VCaP (cell line): ENCODE results near the gene DACH2.

ENCODE experiments used
- H3K27ac ChIP-seq: fragments of 450-650 bp; 2 replicates; pipeline ENCODE4 v1.5.1; 2017
- CTCF ChIP-seq: fragments of 450-650 bp; conservative IDR thresholded peaks from 2 replicates; pipeline ENCODE4 v1.5.1; 2017; ENCODE audit warnings: mild to moderate bottlenecking, moderate library complexity

DACH2 gene

GRCh38 chrX:86714441-86714840 lies 566.2 kb downstream of the DACH2 start:
- TF ChIP-seq CTCF, result no peak
- no peak overlapping the region for H3K27ac ChIP-seq

GRCh38 chrX:86724277-86724676 lies 576.0 kb downstream of the DACH2 start:
- no peak for TF ChIP-seq CTCF
- H3K27ac ChIP-seq, result no peak overlapping the region

- no peak for TF ChIP-seq CTCF
- no peak overlapping the region for H3K27ac ChIP-seq
Observed at GRCh38 chrX:86747091-86747490, 598.8 kb downstream of the DACH2 start.

- no peak for TF ChIP-seq CTCF
- H3K27ac ChIP-seq, result no peak overlapping the region
Observed at GRCh38 chrX:86805241-86805640, 657.0 kb downstream of the DACH2 start.

- TF ChIP-seq CTCF, result peak; percentile 78
- no peak overlapping the region for H3K27ac ChIP-seq
Observed at GRCh38 chrX:86806786-86807185, 658.5 kb downstream of the DACH2 start.

GRCh38 chrX:86809651-86810050 lies 661.4 kb downstream of the DACH2 start:
- TF ChIP-seq CTCF, result no peak
- no peak overlapping the region for H3K27ac ChIP-seq

- H3K27ac ChIP-seq, result no peak overlapping the region
- TF ChIP-seq CTCF, result no peak
Observed at GRCh38 chrX:86829786-86830185, 681.5 kb downstream of the DACH2 start.

- TF ChIP-seq CTCF, result no peak
Observed at GRCh38 chrX:86830685-86831084, 682.4 kb downstream of the DACH2 start.

More at GRCh38 chrX:86830685-86831084, 682.4 kb downstream of the DACH2 start:
- no peak overlapping the region for H3K27ac ChIP-seq
